OCI-LY1 (cell line): ENCODE data around the gene FAM228B.
"Not testable (repeated sequence)": the region's sequence is repeated elsewhere in the genome, so short reads cannot be mapped to it uniquely, and the experiment has no call there.

Source experiments
- H2AFZ ChIP-seq: fragments of 200-600 bp; sonication (generic), shearing (Covaris generic); 2 replicates; pipeline ENCODE4 v1.6.0; 2014; ENCODE audit warnings: antibody characterized with exemption, mild to moderate bottlenecking, low read length
- H3F3A ChIP-seq: fragments of 200-600 bp; sonication (generic), shearing (Covaris generic); 2 replicates; pipeline ENCODE4 v1.6.0; 2014; ENCODE audit warnings: mild to moderate bottlenecking, antibody characterized with exemption, low read length, moderate library complexity; ENCODE audit not compliant: insufficient read depth
- H3K27ac ChIP-seq: fragments of 200-600 bp; sonication (generic); 2 replicates; pipeline ENCODE4 v1.5.1; 2014; ENCODE audit warnings: low read length, mixed run types, mild to moderate bottlenecking, low read depth; ENCODE audit not compliant: poor library complexity, severe bottlenecking
- H3K27me3 ChIP-seq: fragments of 200-600 bp; sonication (generic); 2 replicates; pipeline ENCODE4 v1.6.0; 2014; ENCODE audit warnings: antibody characterized with exemption, mild to moderate bottlenecking, low read length, moderate library complexity; ENCODE audit not compliant: insufficient read depth
- H3K36me3 ChIP-seq: fragments of 200-600 bp; sonication (generic); 2 replicates; pipeline ENCODE4 v1.6.1; 2014; ENCODE audit warnings: mild to moderate bottlenecking, antibody characterized with exemption, low read length, moderate library complexity, mixed read lengths; ENCODE audit not compliant: insufficient read depth
- H3K4me1 ChIP-seq: fragments of 200-600 bp; sonication (generic); 2 replicates; pipeline ENCODE4 v1.5.1; 2014; ENCODE audit warnings: mild to moderate bottlenecking, low read length, moderate library complexity; ENCODE audit not compliant: insufficient read depth, severe bottlenecking
- H3K4me2 ChIP-seq: fragments of 200-600 bp; sonication (generic), shearing (Covaris generic); 2 replicates; pipeline ENCODE4 v1.6.1; 2014; ENCODE audit warnings: low read length
- H3K4me3 ChIP-seq: fragments of 200-600 bp; sonication (generic); 2 replicates; pipeline ENCODE4 v1.5.1; 2014; ENCODE audit warnings: low read length, low read depth, mild to moderate bottlenecking, mixed read lengths; ENCODE audit not compliant: poor library complexity, severe bottlenecking
- H3K79me2 ChIP-seq: fragments of 200-600 bp; shearing (Covaris generic); 2 replicates; pipeline ENCODE4 v1.6.1; 2016; ENCODE audit warnings: mixed run types, low read length, mixed read lengths; ENCODE audit not compliant: insufficient read depth
- H3K9ac ChIP-seq: fragments of 200-600 bp; sonication (generic), shearing (Covaris generic); 2 replicates; pipeline ENCODE4 v1.6.1; 2014; ENCODE audit warnings: mild to moderate bottlenecking, low read length, mixed read lengths
- H3K9me2 ChIP-seq: fragments of 200-600 bp; sonication (generic), shearing (Covaris generic); 2 replicates; pipeline ENCODE4 v1.6.1; 2014; ENCODE audit warnings: low read depth, mild to moderate bottlenecking, low read length, mixed read lengths
- H3K9me3 ChIP-seq: fragments of 200-600 bp; shearing (Covaris generic); 2 replicates; pipeline ENCODE4 v1.6.1; 2014; ENCODE audit warnings: low read length, mixed read lengths
- H4K20me1 ChIP-seq: fragments of 200-600 bp; sonication (generic), shearing (Covaris generic); 2 replicates; pipeline ENCODE4 v1.6.0; 2016; ENCODE audit warnings: mild to moderate bottlenecking, low read length; ENCODE audit not compliant: insufficient read depth
- CTCF ChIP-seq: fragments of 200-600 bp; sonication (generic), shearing (Covaris generic); IDR thresholded peaks from 2 replicates; pipeline ENCODE4 v1.5.1; 2017; ENCODE audit warnings: mild to moderate bottlenecking, antibody characterized with exemption, low read length, moderate library complexity, mixed read lengths
- EZH2 ChIP-seq: fragments of 200-600 bp; sonication (generic), shearing (Covaris generic); IDR thresholded peaks from 2 replicates; pipeline ENCODE4 v1.8.0; 2017; ENCODE audit warnings: borderline replicate concordance, mixed run types, mild to moderate bottlenecking, antibody characterized with exemption, low read length, moderate library complexity, mixed read lengths

The FAM228B gene

DNA sequence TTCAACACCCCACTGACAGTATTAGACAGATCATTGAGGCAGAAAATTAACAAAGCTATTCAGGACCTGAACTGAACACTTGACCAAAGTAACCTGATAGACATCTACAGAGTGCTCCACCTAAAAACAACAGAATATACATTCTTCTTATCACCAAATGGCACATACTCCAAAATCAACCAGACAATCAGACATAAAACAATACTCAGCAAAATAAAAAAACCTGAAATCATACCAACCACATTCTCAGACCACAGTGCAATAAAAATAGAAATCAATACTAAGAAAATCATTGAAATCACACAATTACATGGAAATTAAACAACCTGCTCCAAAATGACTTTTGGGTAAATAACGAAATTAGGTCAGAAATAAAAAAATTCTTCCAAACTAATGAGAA is 15.9 kb upstream of the FAM228B start:
- no peaks in the 10 kb centered on the region for H3K4me1 ChIP-seq
- H3K9ac ChIP-seq = no peak overlapping the region
- no peak overlapping the region for H3K4me2 ChIP-seq
- no peak overlapping the region for H2AFZ ChIP-seq
- no peaks in the 10 kb centered on the region for H4K20me1 ChIP-seq
- H3K36me3 ChIP-seq = no peaks in the 10 kb centered on the region
- no peak overlapping the region for H3K4me3 ChIP-seq
- H3K79me2 ChIP-seq = no peaks in the 10 kb centered on the region
- no peaks in the 10 kb centered on the region for H3F3A ChIP-seq
- H3K9me3 ChIP-seq = 0 out of 2 replicates have a peak, but pooled peaks cover 2% of the 10 kb centered on the region
- TF ChIP-seq CTCF = no peak
- no peak for TF ChIP-seq EZH2
- H3K9me2 ChIP-seq = no peaks in the 10 kb centered on the region
- H3K27ac ChIP-seq = no peak overlapping the region
- H3K27me3 ChIP-seq = no peaks in the 10 kb centered on the region

DNA sequence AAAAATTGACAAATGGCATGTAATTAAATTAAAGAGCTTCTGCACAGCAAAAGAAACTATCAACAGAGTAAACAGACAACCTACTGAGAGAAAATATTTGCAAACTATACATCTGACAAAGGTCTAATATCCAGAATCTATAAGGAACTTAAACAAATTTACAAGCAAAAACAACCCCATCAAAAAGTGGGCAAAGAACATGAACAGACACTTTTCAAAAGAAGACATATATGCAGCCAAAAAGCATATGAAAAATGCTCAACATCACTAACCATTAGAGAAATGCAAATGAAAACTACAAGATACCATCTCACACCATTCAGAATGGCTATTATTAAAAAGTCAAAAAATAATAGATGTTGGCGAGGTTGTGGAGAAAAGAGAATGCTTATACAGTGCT is 13.8 kb upstream of the FAM228B start:
- H3K4me2 ChIP-seq, H2AFZ ChIP-seq, H3K9me2 ChIP-seq, H3K36me3 ChIP-seq, H3K4me3 ChIP-seq, H3K4me1 ChIP-seq, H4K20me1 ChIP-seq, H3K9ac ChIP-seq, H3K9me3 ChIP-seq, H3K27ac ChIP-seq, H3K79me2 ChIP-seq, H3F3A ChIP-seq, H3K27me3 ChIP-seq: not testable (repeated sequence)

GRCh38 chr2:24110660-24111303 is 12.5 kb upstream of the FAM228B start:
- no peaks in the 10 kb centered on the region for H3F3A ChIP-seq
- H3K4me2 ChIP-seq = no peak overlapping the region
- no peak for TF ChIP-seq CTCF
- no peak for TF ChIP-seq EZH2
- no peak overlapping the region for H3K4me3 ChIP-seq
- H3K79me2 ChIP-seq = no peaks in the 10 kb centered on the region
- H3K27me3 ChIP-seq = no peaks in the 10 kb centered on the region
- no peak overlapping the region for H2AFZ ChIP-seq
- H3K9me2 ChIP-seq = no peaks in the 10 kb centered on the region
- H4K20me1 ChIP-seq = no peaks in the 10 kb centered on the region
- H3K4me1 ChIP-seq = no peaks in the 10 kb centered on the region
- H3K36me3 ChIP-seq = no peaks in the 10 kb centered on the region
- no peak overlapping the region for H3K9ac ChIP-seq
- H3K9me3 ChIP-seq = 0 out of 2 replicates have a peak, but pooled peaks cover 2% of the 10 kb centered on the region
- no peak overlapping the region for H3K27ac ChIP-seq

- TF ChIP-seq CTCF (no peak), EZH2 (no peak)
- no peak overlapping the region for H3K4me3 ChIP-seq
- H3K36me3 ChIP-seq = no peaks in the 10 kb centered on the region
- no peaks in the 10 kb centered on the region for H3K4me1 ChIP-seq
- no peaks in the 10 kb centered on the region for H3K27me3 ChIP-seq
- H3K9ac ChIP-seq = no peak overlapping the region
- no peak overlapping the region for H3K4me2 ChIP-seq
- H4K20me1 ChIP-seq = no peaks in the 10 kb centered on the region
- no peak overlapping the region for H2AFZ ChIP-seq
- H3K9me2 ChIP-seq = no peaks in the 10 kb centered on the region
- H3K27ac ChIP-seq = no peak overlapping the region
- H3F3A ChIP-seq = no peaks in the 10 kb centered on the region
- no peaks in the 10 kb centered on the region for H3K79me2 ChIP-seq
- 0 out of 2 replicates have a peak, but pooled peaks cover 2% of the 10 kb centered on the region for H3K9me3 ChIP-seq
Observed at GRCh38 chr2:24111407-24111901, 11.8 kb upstream of the FAM228B start.
